GM12801 (cell line): ENCODE data around the gene PLBD2.

Experiments
- CTCF ChIP-seq: IDR thresholded peaks from one replicate; pipeline ENCODE4 v1.5.1; 2011; ENCODE audit warnings: control low read depth; ENCODE audit not compliant: insufficient read length; ENCODE audit errors: extremely low read depth

Gene PLBD2

GRCh38 chr12:113365639-113366395, 7.4 kb downstream of the PLBD2 start:
- no peak for TF ChIP-seq CTCF

- TF ChIP-seq CTCF = no peak
These were observed 8.4 kb downstream of the PLBD2 start for GRCh38 chr12:113366827-113367226.

- no peak for TF ChIP-seq CTCF
These were observed 9.9 kb downstream of the PLBD2 start for GRCh38 chr12:113368331-113368730.

- TF ChIP-seq CTCF = no peak
These were observed 11.1 kb downstream of the PLBD2 start for GRCh38 chr12:113369391-113369985.

- no peak for TF ChIP-seq CTCF
These were observed 12.7 kb downstream of the PLBD2 start for GRCh38 chr12:113370923-113371682.

GRCh38 chr12:113371808-113372207, 13.4 kb downstream of the PLBD2 start:
- no peak for TF ChIP-seq CTCF

GRCh38 chr12:113372371-113372770, 14.0 kb downstream of the PLBD2 start:
- TF ChIP-seq CTCF = no peak
